ENCODE results near the gene MEGF10.
"Not testable (repeated sequence)": the region's sequence is repeated elsewhere in the genome, so short reads cannot be mapped to it uniquely, and the experiment has no call there.

The MEGF10 gene

DNA sequence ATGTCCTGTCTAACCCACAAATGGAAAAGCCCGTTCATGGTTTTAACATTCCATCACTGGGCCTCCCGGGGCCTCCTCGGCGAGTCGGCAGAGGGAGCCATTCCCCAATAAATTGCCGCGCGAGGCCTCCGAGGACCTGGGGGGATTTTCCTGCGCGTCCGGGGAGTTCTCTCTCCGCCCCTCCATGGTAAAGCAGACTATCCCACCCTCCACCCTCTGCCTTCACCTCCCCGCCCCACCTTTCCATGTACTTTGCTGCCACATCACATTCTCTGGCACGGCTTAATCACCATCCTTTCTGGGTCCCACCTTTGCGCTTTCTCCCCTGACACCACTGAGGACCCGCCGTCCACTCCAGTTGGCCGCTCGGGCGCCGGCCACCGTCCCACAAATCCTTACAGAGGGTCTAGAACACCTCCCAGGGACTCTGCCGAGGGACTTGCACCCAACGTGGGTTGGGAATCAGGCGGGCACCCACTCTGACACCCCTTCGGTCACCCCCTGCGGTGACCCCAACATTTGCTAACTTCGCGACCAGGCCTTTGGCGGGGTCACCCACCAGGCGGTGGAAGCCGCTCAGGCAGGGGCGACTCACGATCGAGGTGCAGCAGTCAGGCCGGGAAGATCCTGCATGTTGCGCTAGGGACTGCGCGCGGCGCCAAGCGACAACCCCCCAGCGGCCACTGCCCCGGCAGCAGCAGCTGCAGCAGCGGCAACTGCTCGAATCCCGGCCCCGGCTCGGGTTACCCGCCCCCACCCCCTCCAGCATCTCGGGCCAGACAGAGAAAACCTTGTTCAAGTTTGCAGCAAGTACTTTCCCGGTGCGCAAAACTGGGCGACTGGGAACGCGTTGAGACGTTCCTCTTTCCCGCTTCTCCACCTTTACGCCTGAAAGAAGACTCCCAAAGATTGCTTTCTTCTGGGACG is at the start of gene MEGF10:
MEGF10 (plus strand) TSS at position 778 of the 927 bp plus-strand sequence. CDS start 40,513 bp downstream, outside the sequence.
- DNase-seq (ENCODE audit: low read depth in 2 of 2) = no peak

DNA sequence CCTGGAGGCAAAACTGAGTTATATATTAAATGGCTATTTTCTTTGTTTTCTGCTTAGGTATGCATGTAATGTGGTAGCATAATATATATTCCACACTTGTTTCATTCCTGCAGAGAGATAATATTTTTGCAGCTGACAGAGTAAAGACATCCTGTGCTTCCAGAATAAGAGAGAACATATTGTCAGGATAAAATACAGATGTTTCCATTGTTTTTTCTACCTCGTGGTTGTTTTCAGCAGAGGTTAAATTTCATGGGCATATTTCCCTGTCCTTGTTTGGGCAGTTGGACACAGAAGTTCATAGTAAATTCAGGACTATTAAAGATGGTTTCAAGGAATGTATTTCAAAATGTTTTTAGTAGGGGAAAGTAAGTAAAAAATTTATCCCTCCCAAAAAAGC is 47.6 kb upstream of the MEGF10 start:
- DNase-seq (ENCODE audit: low read depth in 2 of 2) = no peak

DNA sequence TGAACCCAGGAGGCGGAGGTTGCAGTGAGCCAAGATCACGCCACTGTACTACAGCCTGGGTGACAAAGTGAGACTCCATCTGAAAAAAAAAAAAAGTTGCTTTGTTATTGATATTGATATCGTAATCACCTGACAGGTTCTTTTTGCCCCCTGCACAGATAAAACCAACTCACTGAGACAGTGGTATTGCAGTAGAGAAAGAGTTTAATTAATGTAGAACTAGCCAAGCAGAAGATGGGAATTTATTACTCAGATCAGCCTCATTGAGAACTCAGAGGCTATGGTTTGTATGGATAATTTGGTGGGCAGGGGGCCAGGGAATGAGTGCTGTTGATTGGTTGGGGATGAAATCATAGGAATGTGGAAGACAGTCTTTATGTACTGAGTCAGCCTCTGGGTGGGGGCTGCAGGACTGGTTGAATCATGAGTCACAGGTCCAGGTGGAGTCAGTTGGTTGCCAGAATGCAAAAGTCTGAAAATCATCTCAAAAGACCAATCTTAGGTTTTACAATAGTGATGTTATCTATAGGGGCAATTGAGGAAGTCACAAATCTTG is 35.8 kb upstream of the MEGF10 start:
- DNase-seq (ENCODE audit: low read depth in 2 of 2) = no peak

DNA sequence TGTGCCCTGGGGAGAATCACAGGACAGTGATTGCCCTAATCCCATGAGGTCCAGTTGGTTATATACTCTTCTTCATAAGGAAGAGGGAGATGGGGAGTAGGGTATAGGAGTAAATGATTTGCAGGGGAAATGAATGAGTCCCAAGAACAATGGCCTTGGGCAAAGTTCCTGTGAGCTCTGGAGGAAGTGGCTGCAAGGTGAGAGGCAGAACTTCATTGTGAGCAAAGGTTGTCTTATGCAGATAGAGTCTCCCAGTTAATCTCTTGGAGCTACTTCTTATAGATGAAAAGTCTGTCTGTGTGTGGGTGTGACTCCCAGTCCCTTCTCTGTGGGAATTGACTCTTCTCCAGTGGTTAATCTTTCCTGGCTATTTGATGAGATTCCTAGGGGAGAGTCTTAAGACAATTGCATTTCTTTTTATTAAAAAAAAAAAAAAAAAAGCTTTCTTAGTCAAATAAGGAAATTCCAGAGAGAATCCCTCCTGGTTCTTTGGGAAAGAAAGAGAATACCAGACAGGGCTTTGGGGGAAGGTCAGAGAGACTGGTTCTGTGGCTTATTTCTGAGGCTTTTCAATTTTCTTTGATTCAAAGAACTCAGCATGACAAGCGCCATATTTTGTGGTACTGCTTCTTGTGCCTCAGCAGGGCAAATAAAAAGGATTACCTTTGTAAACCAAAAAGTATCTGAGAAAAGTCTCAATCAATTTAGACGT is 33.6 kb upstream of the MEGF10 start:
- DNase-seq (ENCODE audit: low read depth in 2 of 2) = no peak

DNA sequence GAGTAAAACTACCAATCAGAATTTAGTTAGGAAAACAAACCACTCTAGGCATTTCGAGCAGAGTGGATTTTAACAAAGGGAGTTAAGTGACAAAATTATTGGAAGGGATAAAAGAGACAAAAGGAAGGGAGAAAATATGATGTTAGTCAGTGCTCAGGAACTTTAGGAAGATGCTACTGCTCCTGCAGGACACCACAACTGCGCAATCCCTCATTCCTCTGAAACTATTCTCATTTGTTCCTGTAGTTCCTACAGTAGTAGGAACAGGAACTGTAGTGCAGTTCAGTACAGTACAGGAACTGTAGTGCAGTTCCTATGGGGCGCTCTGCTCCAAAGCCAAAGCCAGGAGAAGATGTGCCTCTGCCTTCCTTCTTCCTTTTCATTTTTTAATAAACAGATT is 29.9 kb upstream of the MEGF10 start:
- DNase-seq (ENCODE audit: low read depth in 2 of 2) = no peak

DNA sequence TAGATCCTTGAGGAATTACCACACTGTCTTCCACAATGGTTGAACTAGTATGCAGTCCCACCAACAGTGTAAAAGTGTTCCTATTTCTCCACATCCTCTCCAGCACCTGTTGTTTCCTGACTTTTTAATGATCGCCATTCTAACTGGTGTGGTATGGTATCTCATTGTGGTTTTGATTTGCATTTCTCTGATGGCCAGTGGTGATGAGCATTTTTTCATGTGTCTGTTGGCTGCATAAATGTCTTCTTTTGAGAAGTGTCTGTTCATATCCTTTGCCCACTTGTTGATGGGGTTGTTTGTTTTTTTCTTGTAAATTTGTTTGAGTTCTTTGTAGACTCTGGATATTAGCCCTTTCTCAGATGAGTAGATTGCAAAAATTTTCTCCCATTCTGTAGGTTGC is 25.1 kb upstream of the MEGF10 start:
- not testable (repeated sequence) for DNase-seq (ENCODE audit: low read depth in 2 of 2)

DNA sequence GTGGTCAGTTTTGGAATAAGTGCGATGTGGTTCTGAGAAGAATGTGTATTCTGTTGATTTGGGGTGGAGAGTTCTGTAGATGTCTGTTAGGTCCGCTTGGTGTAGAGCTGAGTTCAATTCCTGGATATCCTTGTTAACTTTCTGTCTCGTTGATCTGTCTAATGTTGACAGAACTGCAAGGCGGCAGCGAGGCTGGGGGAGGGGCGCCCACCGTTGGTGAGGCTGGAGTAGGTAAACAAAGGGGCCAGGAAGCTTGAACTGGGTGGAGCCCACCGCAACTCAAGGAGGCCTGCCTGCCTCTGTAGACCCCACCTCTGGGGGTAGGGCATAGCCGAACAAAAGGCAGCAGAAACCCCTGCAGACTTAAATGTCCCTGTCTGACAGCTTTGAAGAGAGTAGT is 22.3 kb upstream of the MEGF10 start:
- not testable (repeated sequence) for DNase-seq (ENCODE audit: low read depth in 2 of 2)

DNA sequence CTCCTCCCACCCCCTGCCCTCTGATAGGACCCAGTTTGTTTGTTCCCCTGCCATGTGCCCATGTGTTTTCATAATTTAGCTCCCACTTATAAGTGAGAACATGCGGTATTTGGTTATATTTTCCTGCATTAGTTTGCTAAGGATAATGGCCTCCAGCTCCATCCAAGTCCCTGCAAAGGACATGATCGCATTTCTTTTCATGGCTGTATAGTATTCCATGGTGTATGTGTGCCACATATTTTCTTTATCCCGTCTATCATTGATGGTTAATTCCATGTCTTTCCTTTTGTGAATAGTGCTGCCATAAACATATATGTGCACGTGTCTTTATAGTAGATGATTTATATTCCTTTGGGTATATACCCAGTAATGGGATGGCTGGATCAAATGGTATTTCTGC is 19.9 kb upstream of the MEGF10 start:
- DNase-seq (ENCODE audit: low read depth in 2 of 2) = not testable (repeated sequence)

DNA sequence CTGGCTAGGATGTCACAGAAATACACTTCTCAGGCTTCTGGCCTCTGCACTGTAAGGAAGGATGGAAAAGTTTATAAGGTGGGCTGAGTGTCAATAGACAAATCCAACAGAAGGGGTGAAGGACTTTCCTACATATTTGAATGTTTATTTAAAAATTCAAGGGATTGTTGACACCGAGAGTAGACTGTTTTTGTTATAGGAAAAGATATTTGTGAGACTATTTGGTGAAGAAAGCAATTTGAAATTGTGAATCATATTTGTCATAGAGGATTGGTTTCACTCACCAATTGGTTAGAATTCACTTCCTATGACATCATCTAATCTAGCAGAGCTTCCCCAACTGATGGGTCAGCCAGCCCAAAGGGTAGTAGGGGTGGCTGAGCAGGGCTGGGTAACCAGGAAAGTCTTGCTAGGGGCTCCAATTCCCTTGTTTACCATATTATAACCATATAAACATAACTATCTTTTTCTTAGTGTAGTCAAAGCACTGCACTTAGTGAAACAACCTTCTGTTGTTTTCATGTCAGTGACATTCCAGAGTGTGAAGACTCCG is 14.9 kb upstream of the MEGF10 start:
- no peak for DNase-seq (ENCODE audit: low read depth in 2 of 2)

DNA sequence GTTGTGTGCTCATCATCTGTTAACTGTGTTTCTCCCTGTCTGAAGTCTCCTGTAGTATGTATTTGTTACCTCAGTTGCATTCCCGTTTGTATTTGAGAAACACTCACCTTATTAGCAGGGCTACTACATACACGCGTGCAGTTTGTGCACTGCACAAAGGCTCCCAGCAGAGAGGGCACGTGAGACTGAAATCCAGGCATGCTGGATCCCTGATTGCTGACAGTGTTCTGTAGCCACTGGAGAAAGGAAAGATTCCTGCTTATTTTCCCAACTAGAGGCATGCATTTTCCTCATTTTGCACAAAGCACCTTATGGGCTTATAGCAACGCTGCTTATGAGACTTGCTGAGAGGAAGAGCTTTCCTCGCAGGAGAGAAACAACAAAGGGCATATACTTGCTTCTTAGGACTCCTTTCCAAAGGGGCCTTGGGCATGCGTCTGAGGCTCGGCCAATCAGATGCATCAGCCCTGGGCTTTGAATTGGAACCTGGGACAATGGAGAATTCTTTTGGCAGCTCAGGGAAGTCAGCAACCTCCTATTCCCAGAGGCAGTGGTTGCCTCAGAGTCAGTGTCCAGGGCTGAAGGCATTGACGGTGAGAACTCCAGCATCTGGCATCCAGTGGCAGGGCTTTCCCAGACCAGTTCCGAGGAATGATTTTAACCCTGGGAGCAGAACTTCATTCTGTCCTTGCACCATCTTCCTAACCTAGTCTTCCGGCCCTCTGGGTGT is 9.9 kb upstream of the MEGF10 start:
- no peak for DNase-seq (ENCODE audit: low read depth in 2 of 2)

DNA sequence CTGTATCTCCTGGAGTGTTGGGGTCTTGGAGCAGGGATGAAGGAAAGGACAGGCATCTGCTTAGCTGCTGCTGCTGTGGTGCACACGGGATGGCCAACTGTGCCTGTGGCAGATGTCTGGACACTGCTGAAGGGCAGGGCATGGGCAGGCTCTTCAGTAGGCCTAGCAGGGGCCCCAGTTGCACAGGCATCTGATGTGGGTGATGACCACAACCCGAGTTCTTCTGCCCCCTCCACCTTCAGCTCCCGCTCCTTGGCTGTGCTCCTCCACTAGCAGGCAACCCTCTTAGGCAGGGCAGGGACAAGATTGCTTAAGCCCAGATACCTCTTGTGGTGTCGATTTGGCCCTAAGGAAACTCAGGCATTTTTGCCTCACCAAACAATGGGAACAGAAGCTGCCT is 9.0 kb upstream of the MEGF10 start:
- no peak for DNase-seq (ENCODE audit: low read depth in 2 of 2)

DNA sequence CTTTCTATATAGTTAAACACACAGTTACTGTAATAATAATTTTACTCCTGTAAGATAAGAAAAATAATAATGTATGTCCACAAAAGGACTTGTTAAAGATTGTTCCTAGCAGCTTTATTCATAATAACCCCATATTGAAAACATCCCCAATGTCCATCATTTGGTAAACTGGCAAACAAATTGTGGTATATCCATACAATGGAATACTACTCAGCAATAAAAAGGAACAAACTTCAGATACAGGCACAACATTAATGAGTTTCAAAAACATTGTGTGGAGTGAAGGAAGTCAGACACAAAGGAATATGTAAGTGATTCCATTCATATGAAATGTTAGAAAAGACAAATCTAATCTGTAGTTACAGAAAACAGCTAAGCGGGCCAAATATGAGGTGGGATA is 1.9 kb upstream of the MEGF10 start:
- DNase-seq (ENCODE audit: low read depth in 2 of 2) = no peak

DNA sequence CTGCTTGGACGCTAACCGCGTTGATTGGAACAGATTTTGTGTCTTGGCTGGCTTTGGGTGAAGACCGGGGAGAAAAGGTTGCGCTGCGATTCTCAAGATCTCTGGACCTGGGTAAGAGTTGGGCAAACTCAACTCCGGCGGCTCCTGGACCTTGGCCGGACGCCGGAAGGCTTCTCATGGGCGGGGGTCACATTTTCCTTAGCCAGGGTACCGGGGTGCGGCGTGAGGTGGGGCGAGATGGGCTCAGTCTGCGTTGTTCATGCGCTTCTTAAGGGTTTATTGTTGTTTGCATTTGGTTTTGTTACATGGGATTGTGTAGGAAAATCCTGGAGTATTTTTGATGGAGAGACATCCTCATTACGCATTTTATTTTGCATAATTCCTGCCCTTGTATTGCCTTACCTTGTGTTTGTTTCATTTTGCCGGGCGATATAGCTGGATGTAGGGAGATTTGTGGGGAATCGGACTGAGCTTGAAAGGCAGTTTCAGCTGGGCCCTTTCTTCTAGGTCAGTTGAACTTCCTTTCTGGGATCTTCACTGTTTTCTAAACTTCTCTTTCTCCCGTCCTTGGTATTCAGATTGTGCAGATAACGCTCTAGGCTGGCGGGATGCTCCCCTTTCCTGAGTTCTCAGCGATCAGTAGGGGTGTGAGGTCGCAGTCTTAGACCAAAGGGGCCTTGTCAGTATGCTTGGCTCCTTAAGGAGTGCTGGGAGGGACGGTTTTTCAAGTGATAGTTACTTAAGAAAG is 524 bp downstream of the MEGF10 start:
- no peak for DNase-seq (ENCODE audit: low read depth in 2 of 2)

DNA sequence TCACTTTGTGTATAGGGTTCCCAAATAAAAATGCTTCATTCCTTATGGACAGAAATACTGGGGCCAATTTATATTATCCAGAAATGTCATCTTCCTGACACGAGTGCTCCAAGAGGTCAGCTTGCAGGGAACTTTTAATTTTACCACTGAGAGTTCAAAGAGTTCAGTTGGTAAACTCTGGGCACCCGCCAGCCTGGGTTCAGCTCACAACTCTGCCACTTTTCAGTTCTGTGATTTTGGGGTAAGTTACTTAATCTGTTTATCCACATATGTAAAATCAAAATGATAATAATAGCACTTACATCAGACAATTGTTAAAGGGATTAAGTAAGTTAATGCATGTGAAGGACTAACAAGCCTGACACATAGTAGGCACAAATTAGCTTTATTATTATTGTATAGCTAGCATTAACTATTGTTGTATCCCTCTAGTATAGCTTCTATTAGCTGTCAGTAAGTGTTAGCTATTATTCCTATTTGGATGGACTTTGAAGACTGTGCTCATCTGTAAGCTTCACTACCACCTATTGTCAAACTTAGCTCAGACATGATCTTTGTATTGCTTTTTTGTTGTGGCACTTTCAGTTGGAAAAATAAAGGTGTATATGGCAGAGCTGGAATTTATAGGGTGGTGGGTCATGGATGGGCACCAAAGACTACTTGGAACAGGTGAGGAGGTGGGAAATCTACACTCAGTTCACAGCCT is 1.6 kb downstream of the MEGF10 start:
- DNase-seq (ENCODE audit: low read depth in 2 of 2) = no peak

DNA sequence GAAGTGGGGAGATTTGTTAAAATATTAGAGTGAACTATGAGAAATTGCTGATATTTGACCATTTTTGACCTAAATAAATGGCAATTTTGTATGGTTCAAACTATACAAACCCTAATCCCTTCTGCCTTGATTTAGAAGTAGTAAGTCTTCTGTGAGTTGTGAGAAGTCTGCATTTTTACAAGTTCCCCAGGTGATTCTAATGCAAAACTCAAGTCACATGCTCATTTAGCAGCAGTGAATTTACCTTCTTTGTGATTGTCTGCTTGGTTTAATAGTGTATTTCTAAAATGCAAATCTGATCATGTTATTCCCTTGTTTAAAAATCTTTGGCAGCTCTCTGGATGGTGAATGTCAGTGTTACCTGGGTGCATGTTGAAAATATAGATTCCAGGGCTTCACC is 2.8 kb downstream of the MEGF10 start:
- no peak for DNase-seq (ENCODE audit: low read depth in 2 of 2)

DNA sequence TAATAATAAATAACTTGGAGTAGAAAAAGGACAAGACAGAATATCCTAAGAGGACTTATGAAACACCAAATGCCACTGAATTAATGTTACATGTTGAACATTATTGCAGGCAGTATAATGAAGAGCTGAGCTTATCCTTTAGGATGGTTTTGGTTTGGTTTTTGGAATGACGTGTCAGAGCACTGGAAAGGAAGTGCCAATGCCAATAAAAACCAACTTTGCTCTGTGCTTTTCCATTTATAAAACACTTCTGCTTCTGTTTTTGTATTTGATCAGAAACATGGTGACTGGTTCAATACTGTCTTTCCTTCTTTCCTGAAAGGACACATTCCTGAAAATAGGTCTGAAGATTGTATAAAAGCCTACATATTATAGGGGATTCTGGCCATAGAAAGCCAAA is 4.2 kb downstream of the MEGF10 start:
- no peak for DNase-seq (ENCODE audit: low read depth in 2 of 2)

DNA sequence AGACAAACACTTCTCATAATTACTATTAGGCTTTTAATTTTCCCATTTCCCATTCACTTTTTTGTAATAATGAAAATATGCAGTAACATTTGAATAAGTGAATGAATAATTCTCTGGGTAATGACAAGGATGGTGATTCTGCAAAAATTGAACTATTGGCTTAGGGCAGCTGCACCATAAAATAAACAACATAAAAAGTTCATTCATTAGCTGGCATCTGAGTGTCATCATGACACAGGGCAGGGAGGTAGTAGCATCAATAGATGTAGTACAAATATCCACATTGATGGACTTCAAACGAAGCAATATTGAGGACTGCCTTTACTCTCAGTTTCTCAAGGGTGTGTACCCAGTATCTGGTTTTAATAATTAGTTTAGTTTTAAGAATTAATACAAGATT is 4.9 kb downstream of the MEGF10 start:
- DNase-seq (ENCODE audit: low read depth in 2 of 2) = no peak

DNA sequence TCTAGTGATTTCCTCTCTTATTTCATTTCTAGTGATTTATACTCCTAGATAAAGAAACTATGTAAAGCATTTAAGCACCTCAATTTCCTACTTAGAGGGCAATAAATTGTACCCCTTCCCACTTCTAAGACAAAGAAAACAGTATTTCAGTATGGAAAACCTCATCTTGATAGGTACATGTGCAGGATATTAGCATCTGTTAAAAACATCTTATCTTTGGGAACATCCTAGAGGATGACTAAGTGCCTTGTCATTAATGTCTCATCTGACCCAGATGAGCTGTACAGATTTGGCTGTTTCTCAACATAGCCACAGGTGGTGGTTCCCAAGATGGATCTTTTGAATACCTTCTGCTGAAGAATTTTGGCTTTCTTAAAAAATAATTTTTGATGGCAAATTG is 5.7 kb downstream of the MEGF10 start:
- DNase-seq (ENCODE audit: low read depth in 2 of 2) = no peak

DNA sequence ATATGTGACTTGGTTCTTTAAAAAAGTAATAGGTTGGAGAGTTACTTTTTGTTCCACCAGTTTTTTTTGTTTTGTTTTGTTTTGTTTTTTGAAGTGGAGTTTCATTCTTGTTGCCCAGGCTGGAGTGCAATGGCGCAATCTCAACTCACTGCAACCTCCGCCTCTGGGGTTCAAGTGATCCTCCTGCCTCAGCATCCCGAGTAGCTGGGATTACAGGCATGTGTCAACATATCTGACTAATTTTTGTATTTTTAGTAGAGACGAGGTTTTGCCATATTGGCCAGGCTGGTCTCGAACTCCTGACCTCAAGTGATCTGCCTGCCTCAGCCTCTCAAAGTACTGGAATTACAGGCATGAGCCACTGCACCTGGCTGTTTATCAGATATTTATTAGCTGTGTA is 6.3 kb downstream of the MEGF10 start:
- not testable (repeated sequence) for DNase-seq (ENCODE audit: low read depth in 2 of 2)

DNA sequence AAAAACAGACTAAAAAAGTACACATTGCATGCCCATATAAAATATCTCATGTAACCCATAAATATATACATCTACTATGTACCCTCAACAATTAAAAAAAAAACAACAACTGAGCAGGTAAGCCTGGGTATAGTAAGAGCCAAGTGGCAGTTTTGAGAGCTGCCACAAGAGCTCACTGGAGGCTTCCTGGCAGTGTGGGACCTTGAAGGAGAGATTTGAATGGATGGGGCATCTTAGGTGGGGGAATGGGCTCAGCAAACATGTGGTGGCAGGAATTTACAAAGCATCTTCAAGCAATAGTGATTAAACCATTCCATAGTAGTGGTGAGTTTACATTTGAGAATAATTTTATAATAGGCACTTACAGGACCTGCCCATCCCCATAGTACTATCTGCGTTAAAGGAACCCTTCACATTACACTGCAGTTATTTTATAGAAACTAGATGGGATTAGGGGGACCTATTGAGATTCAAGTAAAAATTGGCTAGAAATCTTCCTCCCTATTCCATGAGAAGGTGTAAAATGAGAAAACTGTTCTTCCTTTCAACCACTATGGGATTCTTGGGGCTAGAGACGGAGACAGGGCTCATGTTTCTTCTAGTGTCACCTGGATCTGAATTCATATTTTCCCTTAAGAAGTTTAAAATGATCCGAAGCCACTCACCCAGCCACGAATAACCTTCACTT is 6.9 kb downstream of the MEGF10 start:
- DNase-seq (ENCODE audit: low read depth in 2 of 2) = no peak
